ENCODE data around the gene SNX18. TPM values are rescaled to one million over a fixed set of nuclear protein-coding genes. Genes with fewer than 3 reads are reported as not detected.
A peak's percentile ranks its signal among the peaks of the same experiment; 100 is the strongest.
"Not testable (repeated sequence)": the region's sequence is repeated elsewhere in the genome, so short reads cannot be mapped to it uniquely, and the experiment has no call there.

SNX18 gene
- total RNA-seq = 27.8 TPM

GRCh38 chr5:54517512-54518145, at the start of gene SNX18:
Gene SNX18 (plus strand): TSS chr5:54517759. CDS start chr5:54517953, 194 bp downstream.
- DNase-seq (ENCODE audit: low spot score) = peak; percentile 92

GRCh38 chr5:54469622-54470021, 47.9 kb upstream of the SNX18 start:
- DNase-seq (ENCODE audit: low spot score) = no peak

- no peak for DNase-seq (ENCODE audit: low spot score)
These were observed 47.4 kb upstream of the SNX18 start for GRCh38 chr5:54470128-54470527.

GRCh38 chr5:54470677-54471076, 46.9 kb upstream of the SNX18 start:
- DNase-seq (ENCODE audit: low spot score) = no peak

- DNase-seq (ENCODE audit: low spot score) = no peak
These were observed 46.2 kb upstream of the SNX18 start for GRCh38 chr5:54471398-54471797.

- no peak for DNase-seq (ENCODE audit: low spot score)
These were observed 40.9 kb upstream of the SNX18 start for GRCh38 chr5:54476682-54477081.

- DNase-seq (ENCODE audit: low spot score) = no peak
These were observed 39.5 kb upstream of the SNX18 start for GRCh38 chr5:54477941-54478478.

- no peak for DNase-seq (ENCODE audit: low spot score)
These were observed 37.3 kb upstream of the SNX18 start for GRCh38 chr5:54480296-54480695.

- no peak for DNase-seq (ENCODE audit: low spot score)
These were observed 33.2 kb upstream of the SNX18 start for GRCh38 chr5:54484219-54484894.

- DNase-seq (ENCODE audit: low spot score) = not testable (repeated sequence)
These were observed 31.9 kb upstream of the SNX18 start for GRCh38 chr5:54485659-54486058.

- DNase-seq (ENCODE audit: low spot score) = not testable (repeated sequence)
These were observed 27.9 kb upstream of the SNX18 start for GRCh38 chr5:54489648-54489979.

GRCh38 chr5:54491326-54491725, 26.2 kb upstream of the SNX18 start:
- no peak for DNase-seq (ENCODE audit: low spot score)

GRCh38 chr5:54492178-54492577, 25.4 kb upstream of the SNX18 start:
- DNase-seq (ENCODE audit: low spot score) = no peak

GRCh38 chr5:54495027-54495426, 22.5 kb upstream of the SNX18 start:
- DNase-seq (ENCODE audit: low spot score) = no peak

GRCh38 chr5:54514291-54514690, 3.3 kb upstream of the SNX18 start:
- DNase-seq (ENCODE audit: low spot score) = no peak

- no peak for DNase-seq (ENCODE audit: low spot score)
These were observed 2.6 kb upstream of the SNX18 start for GRCh38 chr5:54514841-54515432.

GRCh38 chr5:54515634-54516033, 1.9 kb upstream of the SNX18 start:
- no peak for DNase-seq (ENCODE audit: low spot score)

GRCh38 chr5:54516051-54516655, 1.4 kb upstream of the SNX18 start:
- no peak for DNase-seq (ENCODE audit: low spot score)

GRCh38 chr5:54517174-54517511, 416 bp upstream of the SNX18 start:
- DNase-seq (ENCODE audit: low spot score) = no peak

GRCh38 chr5:54518146-54518817, 723 bp downstream of the SNX18 start:
- DNase-seq (ENCODE audit: low spot score) = no peak

GRCh38 chr5:54518818-54519508, 1.4 kb downstream of the SNX18 start:
- DNase-seq (ENCODE audit: low spot score) = no peak

GRCh38 chr5:54519509-54519876, 1.9 kb downstream of the SNX18 start:
- no peak for DNase-seq (ENCODE audit: low spot score)
